ENCODE data around the gene CES3. TPM values are rescaled to one million over a fixed set of nuclear protein-coding genes. Genes with fewer than 3 reads are reported as not detected.

Gene CES3
- total and polyA plus RNA-seq, 9 of the 15 experiments (the other 6 are each of a cell fraction or from before 2014, with no cell fraction given) = 0.06 to 2.2 (median 0.68) TPM

GRCh38 chr16:66972983-66973382 is 11.9 kb downstream of the CES3 start:
- Histone ChIP-seq H2AFZ (ENCODE audit: low read depth, low read length) (peak overlapping the region; percentile 74; the same call in 1 of the 2 replicates), H3K4me1 (replicated peaks in 1 of 2; ENCODE audit: control insufficient read depth in 2 of 2, insufficient read depth in 2 of 2, low read length in 2 of 2) (peaks cover 6 to 21% of the 10 kb centered on the region in 2 experiments; a peak in 4 of 5 replicates), H3K79me2 (ENCODE audit: control insufficient read depth, insufficient read depth, low read length) (no peaks in the 10 kb centered on the region), H3K4me2 (ENCODE audit: insufficient read depth, low read length) (no peak overlapping the region), H3K9ac (ENCODE audit: insufficient read depth in 1 of 2, low read depth in 2 of 2, low read length in 2 of 2) (peak overlapping the region; percentile 10 to 70; a peak in 3 of 4 replicates), H3K27ac (ENCODE audit: extremely low read depth, low read depth, low read length) (no peak overlapping the region), H4K20me1 (replicated peaks; ENCODE audit: control insufficient read depth, insufficient read depth, low read length) (no peaks in the 10 kb centered on the region), H3K27me3 (ENCODE audit: control insufficient read depth in 2 of 2, insufficient read depth in 2 of 2, low read length in 2 of 2) (peaks cover 6 to 17% of the 10 kb centered on the region in 2 experiments; a peak in 4 of 5 replicates), H3K4me3 (no peak overlapping the region), H3K36me3 (ENCODE audit: control insufficient read depth, insufficient read depth, low read length) (no peaks in the 10 kb centered on the region), H3K9me1 (ENCODE audit: control insufficient read depth, insufficient read depth, low read length) (peaks cover 3% of the 10 kb centered on the region), H3K9me3 (replicated peaks; ENCODE audit: control insufficient read depth, insufficient read depth, low read depth, low read length) (no peaks in the 10 kb centered on the region)
- POLR2A ChIA-PET = interaction anchor here (0.8 to 1.1 kb wide), 2 partner anchors 12 to 166 kb away, joined by 3 read pairs; partner anchors contain the start of gene CES3
- FAIRE-seq = no peak
- no peak for TF ChIP-seq SETDB1 (IDR thresholded peaks at IDR 0.05; ENCODE audit: low read length)
- TF ChIP-seq, protein P1, sequence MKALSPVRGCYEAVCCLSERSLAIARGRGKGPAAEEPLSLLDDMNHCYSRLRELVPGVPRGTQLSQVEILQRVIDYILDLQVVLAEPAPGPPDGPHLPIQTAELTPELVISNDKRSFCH (CRISPR knock-in tag; IDR thresholded peaks at IDR 0.05) = no peak
- TF ChIP-seq, protein P1 (tag; IDR thresholded peaks at IDR 0.05) = peak; percentile 24; the same call in 1 of the 2 replicates
- TF ChIP-seq, protein P2, sequence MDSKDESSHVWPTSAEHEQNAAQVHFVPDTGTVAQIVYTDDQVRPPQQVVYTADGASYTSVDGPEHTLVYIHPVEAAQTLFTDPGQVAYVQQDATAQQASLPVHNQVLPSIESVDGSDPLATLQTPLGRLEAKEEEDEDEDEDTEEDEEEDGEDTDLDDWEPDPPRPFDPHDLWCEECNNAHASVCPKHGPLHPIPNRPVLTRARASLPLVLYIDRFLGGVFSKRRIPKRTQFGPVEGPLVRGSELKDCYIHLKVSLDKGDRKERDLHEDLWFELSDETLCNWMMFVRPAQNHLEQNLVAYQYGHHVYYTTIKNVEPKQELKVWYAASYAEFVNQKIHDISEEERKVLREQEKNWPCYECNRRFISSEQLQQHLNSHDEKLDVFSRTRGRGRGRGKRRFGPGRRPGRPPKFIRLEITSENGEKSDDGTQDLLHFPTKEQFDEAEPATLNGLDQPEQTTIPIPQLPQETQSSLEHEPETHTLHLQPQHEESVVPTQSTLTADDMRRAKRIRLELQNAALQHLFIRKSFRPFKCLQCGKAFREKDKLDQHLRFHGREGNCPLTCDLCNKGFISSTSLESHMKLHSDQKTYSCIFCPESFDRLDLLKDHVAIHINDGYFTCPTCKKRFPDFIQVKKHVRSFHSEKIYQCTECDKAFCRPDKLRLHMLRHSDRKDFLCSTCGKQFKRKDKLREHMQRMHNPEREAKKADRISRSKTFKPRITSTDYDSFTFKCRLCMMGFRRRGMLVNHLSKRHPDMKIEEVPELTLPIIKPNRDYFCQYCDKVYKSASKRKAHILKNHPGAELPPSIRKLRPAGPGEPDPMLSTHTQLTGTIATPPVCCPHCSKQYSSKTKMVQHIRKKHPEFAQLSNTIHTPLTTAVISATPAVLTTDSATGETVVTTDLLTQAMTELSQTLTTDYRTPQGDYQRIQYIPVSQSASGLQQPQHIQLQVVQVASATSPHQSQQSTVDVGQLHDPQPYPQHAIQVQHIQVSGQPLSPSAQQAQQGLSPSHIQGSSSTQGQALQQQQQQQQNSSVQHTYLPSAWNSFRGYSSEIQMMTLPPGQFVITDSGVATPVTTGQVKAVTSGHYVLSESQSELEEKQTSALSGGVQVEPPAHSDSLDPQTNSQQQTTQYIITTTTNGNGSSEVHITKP (IDR thresholded peaks at IDR 0.05; ENCODE audit: partially characterized antibody) = peak; percentile 88
- peak; percentile 28 for TF ChIP-seq ZFP36 (IDR thresholded peaks at IDR 0.05; ENCODE audit: low read depth, low read length, partially characterized antibody)
- WGBS (ENCODE audit: insufficient coverage, low coverage, missing lambda C conversion rate) = 38% methylated on average over 9 of the region's 9 CpGs
- ATAC-seq = peak; percentile 30; the same call in 1 of the 3 replicates
- intact Hi-C loops (cut with micrococcal nuclease) (loop anchor here (10.0 kb wide), 1 partner anchor 272 kb away; the partner anchor contains the start of genes FHOD1 and SLC9A5), in situ Hi-C loops (cut with MboI) (loop anchor here (25.0 kb wide), 2 partner anchors 189 to 439 kb away; partner anchors contain the start of genes B3GNT9, FBXL8, HSF4 and NOL3)
- CTCF ChIA-PET (ENCODE audit: low intra/inter-chr PET ratio) = interaction anchor here (0.9 kb wide), 1 partner anchor 19 kb away, joined by 3 read pairs; no protein-coding TSS in a partner anchor
- BruUV-seq (replicated peaks) = no TSS peak
- peak in 1 of 4 experiments; percentile 31 for DNase-seq (ENCODE audit: extremely low read depth in 1 of 4, low spot score in 3 of 4)

Data from K562 (cell line).